ENCODE measurements around the gene TOMM70. TPM values are rescaled to one million over a fixed set of nuclear protein-coding genes. Genes with fewer than 3 reads are reported as not detected.
"Not testable (repeated sequence)": the region's sequence is repeated elsewhere in the genome, so short reads cannot be mapped to it uniquely, and the experiment has no call there.

The TOMM70 gene
- polyA plus RNA-seq, 10 donors, result 49.5 to 72.5 (median 54.6) TPM

- no peak for DNase-seq
Measured at GRCh38 chr3:100368441-100368840, 32.4 kb downstream of the TOMM70 start.

- no peak for DNase-seq
Measured at GRCh38 chr3:100366424-100366823, 34.5 kb downstream of the TOMM70 start.

- no peak for DNase-seq
Measured at GRCh38 chr3:100364421-100364820, 36.5 kb downstream of the TOMM70 start.

- DNase-seq, result no peak
Measured at GRCh38 chr3:100361897-100362296, 39.0 kb downstream of the TOMM70 start.

GRCh38 chr3:100360757-100361496, 40.0 kb downstream of the TOMM70 start:
- DNase-seq, result no peak

- DNase-seq, result no peak
Measured at GRCh38 chr3:100359035-100359434, 41.9 kb downstream of the TOMM70 start.

- DNase-seq, result no peak
Measured at GRCh38 chr3:100358413-100358812, 42.5 kb downstream of the TOMM70 start.

GRCh38 chr3:100354850-100355249, 46.0 kb downstream of the TOMM70 start:
- DNase-seq, result no peak

GRCh38 chr3:100352296-100353231, 48.3 kb downstream of the TOMM70 start:
- peak in 1 of 3 donors; percentile 8 for DNase-seq

- not testable (repeated sequence) for DNase-seq
Measured at GRCh38 chr3:100351770-100352169, 49.1 kb downstream of the TOMM70 start.

- no peak for DNase-seq
Measured at GRCh38 chr3:100348727-100349126, 52.2 kb downstream of the TOMM70 start.

GRCh38 chr3:100340527-100340926, 60.4 kb downstream of the TOMM70 start:
- no peak for DNase-seq

- no peak for DNase-seq
Measured at GRCh38 chr3:100339786-100340185, 61.1 kb downstream of the TOMM70 start.

- no peak for DNase-seq
Measured at GRCh38 chr3:100338911-100339310, 62.0 kb downstream of the TOMM70 start.

GRCh38 chr3:100336229-100336628, 64.7 kb downstream of the TOMM70 start:
- not testable (repeated sequence) for DNase-seq

GRCh38 chr3:100335434-100335833, 65.5 kb downstream of the TOMM70 start:
- DNase-seq, result peak in 1 of 3 donors; percentile 3

GRCh38 chr3:100334488-100335351, 66.2 kb downstream of the TOMM70 start, which contains the start of gene NIT2:
Gene NIT2, plus strand, starts transcription at chr3:100334757. Its CDS starts 35 bp downstream, at chr3:100334792.
- peak; percentile 75 to 93 (median 89) for DNase-seq

- no peak for DNase-seq
Measured at GRCh38 chr3:100333970-100334487, 66.9 kb downstream of the TOMM70 start.

GRCh38 chr3:100333051-100333450, 67.8 kb downstream of the TOMM70 start:
- no peak for DNase-seq

- no peak for DNase-seq
Measured at GRCh38 chr3:100331660-100332059, 69.2 kb downstream of the TOMM70 start.

- no peak for DNase-seq
Measured at GRCh38 chr3:100330651-100331050, 70.2 kb downstream of the TOMM70 start.
